Measurements from ENCODE around the gene NR4A2.

NR4A2 gene

GRCh38 chr2:156329031-156329926, 3.2 kb downstream of the NR4A2 start:
- TF ChIP-seq, protein P1, sequence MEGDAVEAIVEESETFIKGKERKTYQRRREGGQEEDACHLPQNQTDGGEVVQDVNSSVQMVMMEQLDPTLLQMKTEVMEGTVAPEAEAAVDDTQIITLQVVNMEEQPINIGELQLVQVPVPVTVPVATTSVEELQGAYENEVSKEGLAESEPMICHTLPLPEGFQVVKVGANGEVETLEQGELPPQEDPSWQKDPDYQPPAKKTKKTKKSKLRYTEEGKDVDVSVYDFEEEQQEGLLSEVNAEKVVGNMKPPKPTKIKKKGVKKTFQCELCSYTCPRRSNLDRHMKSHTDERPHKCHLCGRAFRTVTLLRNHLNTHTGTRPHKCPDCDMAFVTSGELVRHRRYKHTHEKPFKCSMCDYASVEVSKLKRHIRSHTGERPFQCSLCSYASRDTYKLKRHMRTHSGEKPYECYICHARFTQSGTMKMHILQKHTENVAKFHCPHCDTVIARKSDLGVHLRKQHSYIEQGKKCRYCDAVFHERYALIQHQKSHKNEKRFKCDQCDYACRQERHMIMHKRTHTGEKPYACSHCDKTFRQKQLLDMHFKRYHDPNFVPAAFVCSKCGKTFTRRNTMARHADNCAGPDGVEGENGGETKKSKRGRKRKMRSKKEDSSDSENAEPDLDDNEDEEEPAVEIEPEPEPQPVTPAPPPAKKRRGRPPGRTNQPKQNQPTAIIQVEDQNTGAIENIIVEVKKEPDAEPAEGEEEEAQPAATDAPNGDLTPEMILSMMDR (IDR thresholded peaks at IDR 0.05; ENCODE audit: low read depth, low read length) = no peak
- in situ Hi-C loops (cut with HindIII; ENCODE audit: low sequenced_read_pairs) = loop anchor here (25.0 kb wide), 1 partner anchor 208 kb away; no protein-coding TSS in a partner anchor

GRCh38 chr2:156327835-156328695, 4.5 kb downstream of the NR4A2 start:
- DNase-seq (ENCODE audit: low read depth, low spot score) = no peak
- H3K4me3 ChIP-seq (ENCODE audit: low read depth, low read length) = no peak overlapping the region
- in situ Hi-C loops (cut with HindIII; ENCODE audit: low sequenced_read_pairs) = loop anchor here (25.0 kb wide), 1 partner anchor 209 kb away; no protein-coding TSS in a partner anchor
- TF ChIP-seq, protein P1 (IDR thresholded peaks at IDR 0.05; ENCODE audit: low read depth, low read length) = no peak

More at GRCh38 chr2:156329031-156329926, 3.2 kb downstream of the NR4A2 start:
- no peak overlapping the region for H3K4me3 ChIP-seq (ENCODE audit: low read depth, low read length)
- no peak for DNase-seq (ENCODE audit: low read depth, low spot score)

- TF ChIP-seq, protein P1 (IDR thresholded peaks at IDR 0.05; ENCODE audit: low read depth, low read length) = no peak
- in situ Hi-C loops (cut with HindIII; ENCODE audit: low sequenced_read_pairs) = loop anchor here (25.0 kb wide), 1 partner anchor 211 kb away; no protein-coding TSS in a partner anchor
- no peak for DNase-seq (ENCODE audit: low read depth, low spot score)
- H3K4me3 ChIP-seq (ENCODE audit: low read depth, low read length) = no peak overlapping the region
These were observed 5.9 kb downstream of the NR4A2 start for GRCh38 chr2:156326526-156327095.

GRCh38 chr2:156325688-156326525, 6.6 kb downstream of the NR4A2 start:
- in situ Hi-C loops (cut with HindIII; ENCODE audit: low sequenced_read_pairs) = loop anchor here (25.0 kb wide), 1 partner anchor 211 kb away; no protein-coding TSS in a partner anchor
- H3K4me3 ChIP-seq (ENCODE audit: low read depth, low read length) = no peak overlapping the region
- no peak for DNase-seq (ENCODE audit: low read depth, low spot score)
- TF ChIP-seq, protein P1 (IDR thresholded peaks at IDR 0.05; ENCODE audit: low read depth, low read length) = no peak

- in situ Hi-C loops (cut with HindIII; ENCODE audit: low sequenced_read_pairs) = no loop called here
- H3K4me3 ChIP-seq (ENCODE audit: low read depth, low read length) = no peak overlapping the region
- DNase-seq (ENCODE audit: low read depth, low spot score) = no peak
- TF ChIP-seq, protein P1 (IDR thresholded peaks at IDR 0.05; ENCODE audit: low read depth, low read length) = no peak
These were observed 8.8 kb downstream of the NR4A2 start for GRCh38 chr2:156323754-156324153.

Measured in astrocyte of the spinal cord (primary cell).